SU-DHL-6 (cell line): ENCODE measurements around the gene RBP5.

ENCODE experiments used
- H2AFZ ChIP-seq: fragments of 200-600 bp; sonication (generic); 2 replicates; pipeline ENCODE4 v1.6.1; 2014; ENCODE audit warnings: low read depth, mild to moderate bottlenecking, moderate library complexity, mixed read lengths, antibody characterized with exemption, low read length; ENCODE audit not compliant: severe bottlenecking
- H3F3A ChIP-seq: fragments of 200-600 bp; shearing (Covaris generic); 2 replicates; pipeline ENCODE4 v1.6.0; 2016; ENCODE audit warnings: antibody characterized with exemption, mild to moderate bottlenecking; ENCODE audit not compliant: insufficient read depth
- H3K27ac ChIP-seq: fragments of 200-600 bp; sonication (generic); 2 replicates; pipeline ENCODE4 v1.5.1; 2016; ENCODE audit warnings: low read depth, mild to moderate bottlenecking, low read length, moderate library complexity, mixed read lengths
- H3K27me3 ChIP-seq: fragments of 200-600 bp; sonication (generic), shearing (Covaris generic); 2 replicates; pipeline ENCODE4 v1.6.0; 2014; ENCODE audit warnings: mild to moderate bottlenecking, low read length
- H3K36me3 ChIP-seq: fragments of 200-600 bp; sonication (generic); 2 replicates; pipeline ENCODE4 v1.6.1; 2014; ENCODE audit warnings: mild to moderate bottlenecking, low read length, mixed read lengths
- H3K4me2 ChIP-seq: fragments of 300-600, 200-600 bp; shearing (Covaris generic), sonication (generic); 2 replicates; pipeline ENCODE4 v1.6.0; 2014; ENCODE audit warnings: low read length, low read depth, mild to moderate bottlenecking; ENCODE audit not compliant: poor library complexity, severe bottlenecking
- H3K4me3 ChIP-seq: fragments of 200-600 bp; sonication (generic); 2 replicates; pipeline ENCODE4 v1.5.1; 2014; ENCODE audit warnings: antibody characterized with exemption, low read length, mild to moderate bottlenecking, mixed read lengths; ENCODE audit not compliant: insufficient read depth, poor library complexity, severe bottlenecking
- H3K79me2 ChIP-seq: fragments of 200-600 bp; sonication (generic); 2 replicates; pipeline ENCODE4 v1.6.1; 2014; ENCODE audit warnings: mild to moderate bottlenecking, low read length, moderate library complexity; ENCODE audit not compliant: insufficient read depth
- H3K9ac ChIP-seq: fragments of 200-600 bp; sonication (generic); 2 replicates; pipeline ENCODE4 v1.7.0; 2014; ENCODE audit warnings: mild to moderate bottlenecking, low read length
- H3K9me2 ChIP-seq: fragments of 200-600 bp; sonication (generic); replicated peaks from 2 replicates; pipeline ENCODE4 v1.6.1; 2014; ENCODE audit warnings: low read length; ENCODE audit not compliant: insufficient read depth
- H3K9me3 ChIP-seq: fragments of 200-600 bp; sonication (generic); 2 replicates; pipeline ENCODE4 v1.6.1; 2014; ENCODE audit warnings: low read length, mixed read lengths; ENCODE audit not compliant: insufficient read depth
- H4K20me1 ChIP-seq: fragments of 200-600 bp; sonication (generic); 2 replicates; pipeline ENCODE4 v1.6.1; 2014; ENCODE audit warnings: low read depth, mild to moderate bottlenecking, antibody characterized with exemption, low read length, moderate library complexity, mixed read lengths
- EZH2phosphoT487 ChIP-seq: fragments of 200-600 bp; sonication (generic), shearing (Covaris generic); conservative IDR thresholded peaks from 2 replicates; pipeline ENCODE4 v1.6.1; 2018; ENCODE audit warnings: mild to moderate bottlenecking, antibody characterized with exemption, low read length, moderate library complexity, mixed read lengths
- TF ChIP-seq, protein P1 (sequence below): fragments of 200-600 bp; sonication (generic); IDR thresholded peaks from one replicate; pipeline ENCODE4 v1.5.1; 2017; ENCODE audit warnings: antibody characterized with exemption, mild to moderate bottlenecking, low read length, moderate library complexity; ENCODE audit not compliant: insufficient read depth, poor library complexity, severe bottlenecking

RBP5 gene

DNA sequence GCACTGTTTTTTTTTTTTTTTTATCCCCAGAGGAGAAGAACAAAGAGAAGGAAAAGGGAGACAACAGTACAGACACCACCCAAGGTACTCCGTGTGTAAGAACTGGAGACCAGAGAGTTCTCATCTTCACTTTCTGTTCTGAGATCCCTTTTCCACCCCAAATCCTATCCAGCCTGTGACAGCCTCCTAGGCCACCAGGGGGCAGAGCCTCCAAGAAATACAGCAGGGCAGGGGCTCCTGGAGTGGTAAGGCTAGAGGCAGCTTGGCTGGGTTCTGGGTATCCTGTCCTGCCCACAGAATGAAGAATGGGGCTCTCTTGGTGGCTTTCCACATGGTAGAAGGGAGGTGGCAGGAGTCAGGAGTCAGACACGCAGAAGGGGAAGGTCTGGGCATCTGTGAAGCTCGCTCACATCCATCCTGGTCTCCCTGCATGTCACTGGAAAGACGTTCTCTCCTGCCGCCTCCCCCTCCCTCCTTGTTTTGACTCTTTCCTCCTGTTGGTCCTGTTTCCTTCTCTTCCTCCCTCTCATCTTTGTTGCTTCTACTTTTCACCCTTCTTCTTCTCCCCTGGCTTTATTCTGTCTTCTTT lies 13.5 kb upstream of the RBP5 start:
- Histone ChIP-seq H3K4me3 (no peak overlapping the region), H3K4me2 (no peak overlapping the region), H3K36me3 (no peaks in the 10 kb centered on the region), H3F3A (no peaks in the 10 kb centered on the region), H3K9me2 (no peaks in the 10 kb centered on the region), H3K9ac (no peak overlapping the region), H4K20me1 (no peaks in the 10 kb centered on the region), H3K79me2 (no peaks in the 10 kb centered on the region), H3K27ac (no peak overlapping the region), H2AFZ (no peak overlapping the region), H3K9me3 (no peaks in the 10 kb centered on the region), H3K27me3 (no peaks in the 10 kb centered on the region)
- TF ChIP-seq, protein P1, sequence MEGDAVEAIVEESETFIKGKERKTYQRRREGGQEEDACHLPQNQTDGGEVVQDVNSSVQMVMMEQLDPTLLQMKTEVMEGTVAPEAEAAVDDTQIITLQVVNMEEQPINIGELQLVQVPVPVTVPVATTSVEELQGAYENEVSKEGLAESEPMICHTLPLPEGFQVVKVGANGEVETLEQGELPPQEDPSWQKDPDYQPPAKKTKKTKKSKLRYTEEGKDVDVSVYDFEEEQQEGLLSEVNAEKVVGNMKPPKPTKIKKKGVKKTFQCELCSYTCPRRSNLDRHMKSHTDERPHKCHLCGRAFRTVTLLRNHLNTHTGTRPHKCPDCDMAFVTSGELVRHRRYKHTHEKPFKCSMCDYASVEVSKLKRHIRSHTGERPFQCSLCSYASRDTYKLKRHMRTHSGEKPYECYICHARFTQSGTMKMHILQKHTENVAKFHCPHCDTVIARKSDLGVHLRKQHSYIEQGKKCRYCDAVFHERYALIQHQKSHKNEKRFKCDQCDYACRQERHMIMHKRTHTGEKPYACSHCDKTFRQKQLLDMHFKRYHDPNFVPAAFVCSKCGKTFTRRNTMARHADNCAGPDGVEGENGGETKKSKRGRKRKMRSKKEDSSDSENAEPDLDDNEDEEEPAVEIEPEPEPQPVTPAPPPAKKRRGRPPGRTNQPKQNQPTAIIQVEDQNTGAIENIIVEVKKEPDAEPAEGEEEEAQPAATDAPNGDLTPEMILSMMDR = peak; percentile 80
- TF ChIP-seq EZH2phosphoT487 = no peak

DNA sequence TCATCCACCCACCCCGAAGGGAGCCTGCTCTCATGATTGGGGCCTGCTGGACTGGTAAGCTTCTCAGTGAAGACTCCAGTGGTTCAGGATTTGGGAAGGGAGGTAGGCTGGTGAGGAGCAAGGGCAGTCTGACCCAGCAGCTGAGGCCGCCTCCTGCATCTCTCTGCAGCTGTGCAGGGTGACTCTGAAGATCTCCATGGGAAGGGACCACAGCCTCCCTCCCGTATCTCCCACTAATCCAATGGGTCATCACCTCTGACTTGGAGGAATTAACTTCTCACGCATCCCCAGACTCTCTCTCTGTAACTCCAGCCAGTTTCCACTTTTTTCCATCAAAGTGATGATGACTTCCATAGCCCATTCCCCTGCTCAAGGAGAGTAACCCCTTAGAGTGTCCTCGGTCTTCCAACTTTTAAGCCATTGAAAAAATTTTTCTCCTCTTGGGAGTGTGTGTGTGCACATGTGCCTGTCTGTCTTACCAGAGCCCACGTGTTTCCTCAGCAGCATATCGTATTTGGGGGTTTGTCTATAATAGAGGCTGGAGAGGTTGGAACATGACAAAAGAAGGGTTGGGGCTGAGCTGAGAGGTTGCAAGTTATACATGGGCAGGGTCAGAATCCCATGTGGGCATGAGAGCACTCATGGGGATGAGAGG lies 12.8 kb upstream of the RBP5 start:
- Histone ChIP-seq H3K79me2 (no peaks in the 10 kb centered on the region), H3K9ac (no peak overlapping the region), H3K9me2 (no peaks in the 10 kb centered on the region), H3K27me3 (no peaks in the 10 kb centered on the region), H3K9me3 (no peaks in the 10 kb centered on the region), H3K4me2 (no peak overlapping the region), H3K36me3 (no peaks in the 10 kb centered on the region), H2AFZ (no peak overlapping the region), H3K4me3 (no peak overlapping the region), H3K27ac (no peak overlapping the region), H4K20me1 (no peaks in the 10 kb centered on the region), H3F3A (no peaks in the 10 kb centered on the region)
- TF ChIP-seq, protein P1 = no peak
- TF ChIP-seq EZH2phosphoT487 = no peak

DNA sequence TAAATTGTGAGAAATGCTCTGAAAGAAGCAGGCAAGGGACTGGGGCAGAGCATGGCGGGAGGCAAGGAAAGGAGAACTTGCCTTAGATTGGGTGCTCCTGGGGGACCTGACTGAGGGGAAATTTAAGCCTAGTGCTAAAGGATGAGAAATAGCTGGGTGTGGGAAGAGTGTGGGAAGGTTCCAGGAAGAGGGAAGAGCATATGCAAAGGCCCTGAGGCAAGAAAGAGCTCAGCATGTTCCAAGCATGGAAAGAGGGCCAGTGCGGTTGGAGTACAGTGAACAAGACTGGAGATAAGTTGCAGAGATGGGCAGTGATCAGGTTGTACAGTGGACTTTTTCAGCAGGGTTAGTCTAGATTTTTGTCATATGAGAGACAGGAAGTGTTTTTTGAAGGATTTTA lies 10.5 kb upstream of the RBP5 start:
- no peaks in the 10 kb centered on the region for H4K20me1 ChIP-seq
- H3K9ac ChIP-seq = no peak overlapping the region
- H3K27me3 ChIP-seq = no peaks in the 10 kb centered on the region
- H3K9me2 ChIP-seq = no peaks in the 10 kb centered on the region
- H3K4me3 ChIP-seq = no peak overlapping the region
- no peaks in the 10 kb centered on the region for H3K36me3 ChIP-seq
- H3K9me3 ChIP-seq = no peaks in the 10 kb centered on the region
- H3K4me2 ChIP-seq = no peak overlapping the region
- no peaks in the 10 kb centered on the region for H3F3A ChIP-seq
- H2AFZ ChIP-seq = no peak overlapping the region
- no peaks in the 10 kb centered on the region for H3K79me2 ChIP-seq
- TF ChIP-seq, protein P1 = no peak
- no peak for TF ChIP-seq EZH2phosphoT487
- no peak overlapping the region for H3K27ac ChIP-seq
